OCI-LY1 (cell line): ENCODE results near the gene EQTN.

Source experiments
- H2AFZ ChIP-seq: fragments of 200-600 bp; sonication (generic), shearing (Covaris generic); 2 replicates; pipeline ENCODE4 v1.6.0; 2014; ENCODE audit warnings: antibody characterized with exemption, mild to moderate bottlenecking, low read length
- H3F3A ChIP-seq: fragments of 200-600 bp; sonication (generic), shearing (Covaris generic); 2 replicates; pipeline ENCODE4 v1.6.0; 2014; ENCODE audit warnings: mild to moderate bottlenecking, antibody characterized with exemption, low read length, moderate library complexity; ENCODE audit not compliant: insufficient read depth
- H3K27ac ChIP-seq: fragments of 200-600 bp; sonication (generic); 2 replicates; pipeline ENCODE4 v1.5.1; 2014; ENCODE audit warnings: low read length, mixed run types, mild to moderate bottlenecking, low read depth; ENCODE audit not compliant: poor library complexity, severe bottlenecking
- H3K27me3 ChIP-seq: fragments of 200-600 bp; sonication (generic); 2 replicates; pipeline ENCODE4 v1.6.0; 2014; ENCODE audit warnings: antibody characterized with exemption, mild to moderate bottlenecking, low read length, moderate library complexity; ENCODE audit not compliant: insufficient read depth
- H3K36me3 ChIP-seq: fragments of 200-600 bp; sonication (generic); 2 replicates; pipeline ENCODE4 v1.6.1; 2014; ENCODE audit warnings: mild to moderate bottlenecking, antibody characterized with exemption, low read length, moderate library complexity, mixed read lengths; ENCODE audit not compliant: insufficient read depth
- H3K4me1 ChIP-seq: fragments of 200-600 bp; sonication (generic); 2 replicates; pipeline ENCODE4 v1.5.1; 2014; ENCODE audit warnings: mild to moderate bottlenecking, low read length, moderate library complexity; ENCODE audit not compliant: insufficient read depth, severe bottlenecking
- H3K4me2 ChIP-seq: fragments of 200-600 bp; sonication (generic), shearing (Covaris generic); 2 replicates; pipeline ENCODE4 v1.6.1; 2014; ENCODE audit warnings: low read length
- H3K4me3 ChIP-seq: fragments of 200-600 bp; sonication (generic); 2 replicates; pipeline ENCODE4 v1.5.1; 2014; ENCODE audit warnings: low read length, low read depth, mild to moderate bottlenecking, mixed read lengths; ENCODE audit not compliant: poor library complexity, severe bottlenecking
- H3K79me2 ChIP-seq: fragments of 200-600 bp; shearing (Covaris generic); 2 replicates; pipeline ENCODE4 v1.6.1; 2016; ENCODE audit warnings: mixed run types, low read length, mixed read lengths; ENCODE audit not compliant: insufficient read depth
- H3K9ac ChIP-seq: fragments of 200-600 bp; sonication (generic), shearing (Covaris generic); 2 replicates; pipeline ENCODE4 v1.6.1; 2014; ENCODE audit warnings: mild to moderate bottlenecking, low read length, mixed read lengths
- H3K9me2 ChIP-seq: fragments of 200-600 bp; sonication (generic), shearing (Covaris generic); 2 replicates; pipeline ENCODE4 v1.6.1; 2014; ENCODE audit warnings: low read depth, mild to moderate bottlenecking, low read length, mixed read lengths
- H3K9me3 ChIP-seq: fragments of 200-600 bp; shearing (Covaris generic); 2 replicates; pipeline ENCODE4 v1.6.1; 2014; ENCODE audit warnings: low read length, mixed read lengths
- H4K20me1 ChIP-seq: fragments of 200-600 bp; sonication (generic), shearing (Covaris generic); 2 replicates; pipeline ENCODE4 v1.6.0; 2016; ENCODE audit warnings: mild to moderate bottlenecking, low read length; ENCODE audit not compliant: insufficient read depth
- CTCF ChIP-seq: fragments of 200-600 bp; sonication (generic), shearing (Covaris generic); IDR thresholded peaks from 2 replicates; pipeline ENCODE4 v1.5.1; 2017; ENCODE audit warnings: mild to moderate bottlenecking, antibody characterized with exemption, low read length, moderate library complexity, mixed read lengths
- EZH2 ChIP-seq: fragments of 200-600 bp; sonication (generic), shearing (Covaris generic); IDR thresholded peaks from 2 replicates; pipeline ENCODE4 v1.8.0; 2017; ENCODE audit warnings: borderline replicate concordance, mixed run types, mild to moderate bottlenecking, antibody characterized with exemption, low read length, moderate library complexity, mixed read lengths

EQTN gene

DNA sequence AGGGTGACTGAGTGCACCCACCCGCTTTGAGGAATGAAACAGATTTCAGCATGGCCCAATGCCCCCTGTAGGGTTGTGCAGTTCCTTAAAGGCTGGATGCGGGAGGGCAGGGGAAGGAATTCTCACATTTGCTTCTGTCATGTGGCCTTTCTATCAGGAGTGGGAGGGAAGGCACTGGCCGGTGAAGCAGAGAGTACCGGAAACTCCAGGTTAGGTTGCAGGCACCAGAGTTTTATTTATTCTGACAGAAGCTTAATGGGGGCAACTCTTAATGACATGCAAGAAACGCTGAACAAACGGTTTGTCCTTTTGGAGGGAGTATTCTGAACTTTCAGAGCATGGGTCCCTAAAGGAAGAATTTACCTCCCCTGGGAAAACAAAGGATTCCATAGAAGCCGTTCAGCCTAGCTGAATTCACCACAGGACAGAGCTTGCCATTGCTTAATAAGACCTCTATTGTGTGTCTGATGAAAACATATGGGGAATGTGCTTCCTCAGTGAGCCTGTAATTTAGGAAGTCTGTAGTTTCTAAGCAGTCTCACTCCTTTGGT is 44.1 kb upstream of the EQTN start:
- Histone ChIP-seq H3K27me3 (no peaks in the 10 kb centered on the region; the same call in 1 of the 2 replicates), H3K79me2 (no peaks in the 10 kb centered on the region), H3K4me3 (no peak overlapping the region), H3K4me2 (no peak overlapping the region), H3K9me3 (no peaks in the 10 kb centered on the region), H2AFZ (no peak overlapping the region), H3F3A (no peaks in the 10 kb centered on the region), H3K36me3 (no peaks in the 10 kb centered on the region), H3K9ac (no peak overlapping the region), H3K9me2 (no peaks in the 10 kb centered on the region), H4K20me1 (no peaks in the 10 kb centered on the region), H3K27ac (no peak overlapping the region), H3K4me1 (no peaks in the 10 kb centered on the region)
- no peak for TF ChIP-seq EZH2
- no peak for TF ChIP-seq CTCF

- Histone ChIP-seq H3K9ac (no peak overlapping the region), H3K27me3 (no peaks in the 10 kb centered on the region; the same call in 1 of the 2 replicates), H3K27ac (no peak overlapping the region), H3K9me2 (no peaks in the 10 kb centered on the region), H3F3A (no peaks in the 10 kb centered on the region), H3K79me2 (no peaks in the 10 kb centered on the region), H3K9me3 (no peaks in the 10 kb centered on the region), H4K20me1 (no peaks in the 10 kb centered on the region), H2AFZ (no peak overlapping the region), H3K36me3 (no peaks in the 10 kb centered on the region), H3K4me3 (no peak overlapping the region), H3K4me1 (no peaks in the 10 kb centered on the region), H3K4me2 (no peak overlapping the region)
- TF ChIP-seq EZH2 (no peak), CTCF (no peak)
Measured at GRCh38 chr9:27340285-27340674, 43.3 kb upstream of the EQTN start.

- Histone ChIP-seq H3F3A (no peaks in the 10 kb centered on the region), H3K9me3 (no peaks in the 10 kb centered on the region), H3K36me3 (no peaks in the 10 kb centered on the region), H3K27me3 (no peaks in the 10 kb centered on the region; the same call in 1 of the 2 replicates), H3K9ac (no peak overlapping the region), H3K27ac (no peak overlapping the region), H3K4me1 (no peaks in the 10 kb centered on the region), H3K9me2 (no peaks in the 10 kb centered on the region), H4K20me1 (no peaks in the 10 kb centered on the region), H3K4me3 (no peak overlapping the region), H3K79me2 (no peaks in the 10 kb centered on the region), H3K4me2 (no peak overlapping the region), H2AFZ (no peak overlapping the region)
- TF ChIP-seq EZH2 (no peak), CTCF (no peak)
Measured at GRCh38 chr9:27339661-27340284, 42.8 kb upstream of the EQTN start.
